Measurements from ENCODE around the gene ANKRD55.

DNA sequence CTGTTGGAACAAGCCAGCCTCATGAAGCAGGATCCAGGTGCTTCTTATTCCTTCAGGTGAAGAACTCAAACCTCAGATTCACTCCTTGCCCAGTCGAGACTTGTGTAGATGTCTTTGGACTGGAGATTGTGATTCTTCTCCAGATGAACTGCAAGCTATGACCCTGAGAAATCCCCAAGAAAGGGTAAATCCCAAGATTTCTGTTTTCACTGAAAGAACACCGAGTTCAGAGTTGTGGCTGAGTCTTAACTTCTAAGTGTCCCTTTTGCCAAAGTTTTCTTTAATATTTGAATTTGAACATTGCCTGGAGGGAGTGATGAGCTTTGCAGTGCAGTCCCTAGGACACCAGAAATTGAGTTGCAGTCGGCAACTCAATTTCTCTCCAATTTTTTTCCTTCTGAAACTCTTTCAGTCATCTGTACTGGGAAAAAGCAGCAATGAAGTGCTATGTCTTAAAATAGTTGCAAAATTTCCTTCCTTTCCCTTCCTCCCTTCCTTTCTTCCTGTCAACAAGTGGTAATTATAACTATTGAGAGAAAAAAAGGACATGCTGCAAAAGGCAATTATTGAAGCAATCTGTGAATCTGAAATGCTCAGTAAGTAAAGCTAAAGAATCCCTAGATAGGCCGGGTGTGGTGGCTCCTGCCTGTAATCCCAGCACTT lies 56.1 kb downstream of the ANKRD55 start:
- TF ChIP-seq, protein P1, sequence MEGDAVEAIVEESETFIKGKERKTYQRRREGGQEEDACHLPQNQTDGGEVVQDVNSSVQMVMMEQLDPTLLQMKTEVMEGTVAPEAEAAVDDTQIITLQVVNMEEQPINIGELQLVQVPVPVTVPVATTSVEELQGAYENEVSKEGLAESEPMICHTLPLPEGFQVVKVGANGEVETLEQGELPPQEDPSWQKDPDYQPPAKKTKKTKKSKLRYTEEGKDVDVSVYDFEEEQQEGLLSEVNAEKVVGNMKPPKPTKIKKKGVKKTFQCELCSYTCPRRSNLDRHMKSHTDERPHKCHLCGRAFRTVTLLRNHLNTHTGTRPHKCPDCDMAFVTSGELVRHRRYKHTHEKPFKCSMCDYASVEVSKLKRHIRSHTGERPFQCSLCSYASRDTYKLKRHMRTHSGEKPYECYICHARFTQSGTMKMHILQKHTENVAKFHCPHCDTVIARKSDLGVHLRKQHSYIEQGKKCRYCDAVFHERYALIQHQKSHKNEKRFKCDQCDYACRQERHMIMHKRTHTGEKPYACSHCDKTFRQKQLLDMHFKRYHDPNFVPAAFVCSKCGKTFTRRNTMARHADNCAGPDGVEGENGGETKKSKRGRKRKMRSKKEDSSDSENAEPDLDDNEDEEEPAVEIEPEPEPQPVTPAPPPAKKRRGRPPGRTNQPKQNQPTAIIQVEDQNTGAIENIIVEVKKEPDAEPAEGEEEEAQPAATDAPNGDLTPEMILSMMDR (IDR thresholded peaks at IDR 0.05): no peak
- TF ChIP-seq POLR2A (IDR thresholded peaks at IDR 0.05): no peak
- TF ChIP-seq EP300 (IDR thresholded peaks at IDR 0.05): no peak
